ENCODE data around the gene ADCK1. TPM values are rescaled to one million over a fixed set of nuclear protein-coding genes. Genes with fewer than 3 reads are reported as not detected.
"Not testable (repeated sequence)": the region's sequence is repeated elsewhere in the genome, so short reads cannot be mapped to it uniquely, and the experiment has no call there.

The ADCK1 gene
- polyA plus RNA-seq, 2 of the 4 experiments (the other 2 are of a cell fraction), result 6.6 to 8.1 TPM

GRCh38 chr14:77885367-77885766, 85.5 kb downstream of the ADCK1 start:
- WGBS (ENCODE audit: missing lambda C conversion rate), result 77% methylated on average over 3 of the region's 3 CpGs

DNA sequence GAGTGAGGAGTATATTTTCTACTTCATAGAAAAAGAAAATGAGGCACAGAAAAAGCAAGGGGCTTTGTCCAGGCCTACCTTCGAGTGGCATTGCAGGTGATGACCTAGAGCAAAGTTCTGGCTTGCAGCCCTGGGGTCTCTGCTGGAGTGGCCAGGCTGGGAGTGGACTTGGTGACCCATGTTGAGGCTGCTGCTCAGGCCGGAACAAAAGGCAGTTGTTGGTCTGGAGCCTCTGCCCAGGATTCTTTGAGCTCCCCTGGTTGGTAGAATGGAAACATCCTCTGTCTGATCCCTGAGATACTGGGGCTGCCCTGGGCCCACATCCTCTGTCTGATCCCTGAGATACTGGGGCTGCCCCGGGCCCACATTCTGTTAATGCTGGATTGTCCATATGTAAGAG, 86.1 kb downstream of the ADCK1 start:
- no peak overlapping the region for H3K4me2 ChIP-seq
- no peaks in the 10 kb centered on the region for H3K4me1 ChIP-seq
- no peak for DNase-seq (ENCODE audit: low read depth in 1 of 2, low spot score in 1 of 2)
- no peak overlapping the region for H3K4me3 ChIP-seq
- FAIRE-seq, result no peak
- ATAC-seq, result no peak
- CTCF ChIA-PET, result interaction anchor here (0.6 to 1.2 kb wide), 2 partner anchors 24 to 91 kb away, joined by 3 to 4 read pairs; no protein-coding TSS in a partner anchor
- POLR2A ChIA-PET, result no interaction called here
- WGBS (ENCODE audit: missing lambda C conversion rate), result 41% methylated on average over 3 of the region's 3 CpGs
- TF ChIP-seq ZSCAN20 (CRISPR knock-in tag; IDR thresholded peaks at IDR 0.05) (no peak), HOXB13 (CRISPR knock-in tag; IDR thresholded peaks at IDR 0.05; ENCODE audit: low read depth) (no peak), CEBPB (IDR thresholded peaks at IDR 0.05) (no peak), CBX8 (IDR thresholded peaks at IDR 0.05) (no peak), MYC (IDR thresholded peaks at IDR 0.05; ENCODE audit: borderline replicate concordance, low read length) (no peak), RARB (CRISPR knock-in tag; IDR thresholded peaks at IDR 0.05) (no peak)
- H3K9me3 ChIP-seq, result no peaks in the 10 kb centered on the region
- H3K27ac ChIP-seq, result no peak overlapping the region

More at GRCh38 chr14:77885367-77885766, 85.5 kb downstream of the ADCK1 start:
- H3K4me1 ChIP-seq, result no peaks in the 10 kb centered on the region
- H3K4me3 ChIP-seq, result no peak overlapping the region
- FAIRE-seq (no peak), ATAC-seq (no peak), DNase-seq (ENCODE audit: low read depth in 1 of 2, low spot score in 1 of 2) (no peak)
- TF ChIP-seq PHF8 (IDR thresholded peaks at IDR 0.05; ENCODE audit: borderline replicate concordance, low read depth) (no peak), TP53 (CRISPR knock-in tag; IDR thresholded peaks at IDR 0.05) (no peak), BHLHE40 (IDR thresholded peaks at IDR 0.05; ENCODE audit: low read depth, low read length) (no peak), CEBPB (IDR thresholded peaks at IDR 0.05) (no peak), RCOR1 (IDR thresholded peaks at IDR 0.05; ENCODE audit: low read depth, low read length) (no peak)
- no peaks in the 10 kb centered on the region for H3K9me3 ChIP-seq
- H3K4me2 ChIP-seq, result no peak overlapping the region
- CTCF ChIA-PET, result interaction anchor here (0.6 to 1.2 kb wide), 2 partner anchors 23 to 683 kb away, joined by 3 to 4 read pairs; no protein-coding TSS in a partner anchor
- no peak overlapping the region for H3K27ac ChIP-seq
- POLR2A ChIA-PET, result no interaction called here

GRCh38 chr14:77888903-77889302, 89.0 kb downstream of the ADCK1 start:
- H3K9me3 ChIP-seq; POLR2A ChIA-PET; CTCF ChIA-PET; H3K4me2 ChIP-seq; H3K4me1 ChIP-seq; FAIRE-seq; H3K4me3 ChIP-seq; DNase-seq (ENCODE audit: low read depth in 1 of 2, low spot score in 1 of 2); H3K27ac ChIP-seq; ATAC-seq: not testable (repeated sequence)
- WGBS (ENCODE audit: missing lambda C conversion rate), result 83% methylated on average over 3 of the region's 3 CpGs

GRCh38 chr14:77889971-77890442, 90.1 kb downstream of the ADCK1 start:
- no peaks in the 10 kb centered on the region for H3K9me3 ChIP-seq
- WGBS (ENCODE audit: missing lambda C conversion rate), result 89% methylated on average over 3 of the region's 3 CpGs
- CTCF ChIA-PET, result no interaction called here

GRCh38 chr14:77890873-77891272, 91.0 kb downstream of the ADCK1 start:
- 0 out of 6 replicates have a peak, but pooled peaks of 1 of the 2 experiments have one; percentile 40 for ATAC-seq
- ChIA-PET POLR2A (no interaction called here), CTCF (no interaction called here)
- WGBS (ENCODE audit: missing lambda C conversion rate), result 50% methylated on average over 4 of the region's 4 CpGs
- no peak overlapping the region for H3K4me3 ChIP-seq
- no peaks in the 10 kb centered on the region for H3K4me1 ChIP-seq
- FAIRE-seq, result no peak
- no peak overlapping the region for H3K4me2 ChIP-seq
- H3K9me3 ChIP-seq, result no peaks in the 10 kb centered on the region
- no peak for DNase-seq (ENCODE audit: low read depth in 1 of 2, low spot score in 1 of 2)
- H3K27ac ChIP-seq, result no peak overlapping the region
- TF ChIP-seq HES2 (IDR thresholded peaks at IDR 0.05) (no peak), NPAS2 (CRISPR knock-in tag; IDR thresholded peaks at IDR 0.05; ENCODE audit: borderline replicate concordance) (no peak), RCOR1 (IDR thresholded peaks at IDR 0.05; ENCODE audit: low read depth, low read length) (no peak), HEYL (CRISPR knock-in tag; IDR thresholded peaks at IDR 0.05) (no peak), MAZ (IDR thresholded peaks at IDR 0.05; ENCODE audit: borderline replicate concordance, low read depth, low read length) (no peak), PHF8 (IDR thresholded peaks at IDR 0.05; ENCODE audit: borderline replicate concordance, low read depth) (no peak), ZC3H11A (IDR thresholded peaks at IDR 0.05) (no peak), MYC (IDR thresholded peaks at IDR 0.05; ENCODE audit: borderline replicate concordance, low read length) (no peak), FOSL2 (IDR thresholded peaks at IDR 0.05) (no peak), FOSL2 (CRISPR knock-in tag; IDR thresholded peaks at IDR 0.05) (no peak), JUN (IDR thresholded peaks at IDR 0.05) (no peak), BHLHE40 (IDR thresholded peaks at IDR 0.05; ENCODE audit: low read depth, low read length) (no peak), KDM1A (IDR thresholded peaks at IDR 0.05; ENCODE audit: low read depth) (no peak), RARB (CRISPR knock-in tag; IDR thresholded peaks at IDR 0.05) (no peak)
- TF ChIP-seq, protein P1, sequence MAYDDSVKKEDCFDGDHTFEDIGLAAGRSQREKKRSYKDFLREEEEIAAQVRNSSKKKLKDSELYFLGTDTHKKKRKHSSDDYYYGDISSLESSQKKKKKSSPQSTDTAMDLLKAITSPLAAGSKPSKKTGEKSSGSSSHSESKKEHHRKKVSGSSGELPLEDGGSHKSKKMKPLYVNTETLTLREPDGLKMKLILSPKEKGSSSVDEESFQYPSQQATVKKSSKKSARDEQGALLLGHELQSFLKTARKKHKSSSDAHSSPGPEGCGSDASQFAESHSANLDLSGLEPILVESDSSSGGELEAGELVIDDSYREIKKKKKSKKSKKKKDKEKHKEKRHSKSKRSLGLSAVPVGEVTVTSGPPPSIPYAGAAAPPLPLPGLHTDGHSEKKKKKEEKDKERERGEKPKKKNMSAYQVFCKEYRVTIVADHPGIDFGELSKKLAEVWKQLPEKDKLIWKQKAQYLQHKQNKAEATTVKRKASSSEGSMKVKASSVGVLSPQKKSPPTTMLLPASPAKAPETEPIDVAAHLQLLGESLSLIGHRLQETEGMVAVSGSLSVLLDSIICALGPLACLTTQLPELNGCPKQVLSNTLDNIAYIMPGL (CRISPR knock-in tag; IDR thresholded peaks at IDR 0.05; ENCODE audit: borderline replicate concordance), result no peak
- TF ChIP-seq, protein P2, sequence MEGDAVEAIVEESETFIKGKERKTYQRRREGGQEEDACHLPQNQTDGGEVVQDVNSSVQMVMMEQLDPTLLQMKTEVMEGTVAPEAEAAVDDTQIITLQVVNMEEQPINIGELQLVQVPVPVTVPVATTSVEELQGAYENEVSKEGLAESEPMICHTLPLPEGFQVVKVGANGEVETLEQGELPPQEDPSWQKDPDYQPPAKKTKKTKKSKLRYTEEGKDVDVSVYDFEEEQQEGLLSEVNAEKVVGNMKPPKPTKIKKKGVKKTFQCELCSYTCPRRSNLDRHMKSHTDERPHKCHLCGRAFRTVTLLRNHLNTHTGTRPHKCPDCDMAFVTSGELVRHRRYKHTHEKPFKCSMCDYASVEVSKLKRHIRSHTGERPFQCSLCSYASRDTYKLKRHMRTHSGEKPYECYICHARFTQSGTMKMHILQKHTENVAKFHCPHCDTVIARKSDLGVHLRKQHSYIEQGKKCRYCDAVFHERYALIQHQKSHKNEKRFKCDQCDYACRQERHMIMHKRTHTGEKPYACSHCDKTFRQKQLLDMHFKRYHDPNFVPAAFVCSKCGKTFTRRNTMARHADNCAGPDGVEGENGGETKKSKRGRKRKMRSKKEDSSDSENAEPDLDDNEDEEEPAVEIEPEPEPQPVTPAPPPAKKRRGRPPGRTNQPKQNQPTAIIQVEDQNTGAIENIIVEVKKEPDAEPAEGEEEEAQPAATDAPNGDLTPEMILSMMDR (IDR thresholded peaks at IDR 0.05), result no peak

More at GRCh38 chr14:77889971-77890442, 90.1 kb downstream of the ADCK1 start:
- no peak for ATAC-seq
- no peak overlapping the region for H3K4me3 ChIP-seq
- no peak for FAIRE-seq
- H3K27ac ChIP-seq, result no peak overlapping the region
- no peak overlapping the region for H3K4me2 ChIP-seq
- POLR2A ChIA-PET, result no interaction called here
- H3K4me1 ChIP-seq, result no peaks in the 10 kb centered on the region
- no peak for DNase-seq (ENCODE audit: low read depth in 1 of 2, low spot score in 1 of 2)
- TF ChIP-seq ESRRA (IDR thresholded peaks at IDR 0.05; ENCODE audit: borderline replicate concordance, low read length) (no peak), ZSCAN20 (CRISPR knock-in tag; IDR thresholded peaks at IDR 0.05) (no peak), RNF2 (IDR thresholded peaks at IDR 0.05; ENCODE audit: borderline replicate concordance, low read depth) (no peak), HOXB13 (CRISPR knock-in tag; IDR thresholded peaks at IDR 0.05; ENCODE audit: low read depth) (no peak), FOSB (CRISPR knock-in tag; IDR thresholded peaks at IDR 0.05) (no peak), FOXS1 (CRISPR knock-in tag; IDR thresholded peaks at IDR 0.05) (no peak)
